G401 (cell line): ENCODE results near the gene SCN4A. TPM values are rescaled to one million over a fixed set of nuclear protein-coding genes. Genes with fewer than 3 reads are reported as not detected.

Experiments
- DNase-seq: peaks from one replicate; pipeline ENCODE4 v3.0.0-alpha.2; 2015; ENCODE audit warnings: low spot score
- in situ Hi-C: cut with HindIII; loops from 2 replicates; pipeline ENCODE4 v1.10.0; 2016; ENCODE audit warnings: low sequenced_read_pairs, mixed read lengths
- total RNA-seq: library from RNA; depleted of rRNA; stranded (reverse); fragments of >200 nt; shearing (Covaris generic); gene quantifications from 2 replicates; pipeline ENCODE4 v1.2.3, GENCODE V29; 2014

SCN4A gene
- total RNA-seq, 1 experiment from 2014 or later, result not detected

- in situ Hi-C loops, result no loop called here
- DNase-seq, result no peak
Measured at GRCh38 chr17:63942309-63942985, 30.3 kb downstream of the SCN4A start.

GRCh38 chr17:63941751-63942150 is 31.0 kb downstream of the SCN4A start:
- no peak for DNase-seq
- in situ Hi-C loops, result no loop called here

- no peak for DNase-seq
Measured at GRCh38 chr17:63941162-63941561, 31.6 kb downstream of the SCN4A start.

GRCh38 chr17:63940584-63940983 is 32.1 kb downstream of the SCN4A start:
- in situ Hi-C loops, result no loop called here
- no peak for DNase-seq

More at GRCh38 chr17:63941162-63941561, 31.6 kb downstream of the SCN4A start:
- in situ Hi-C loops, result no loop called here

- in situ Hi-C loops, result no loop called here
- DNase-seq, result no peak
Measured at GRCh38 chr17:63939884-63940283, 32.8 kb downstream of the SCN4A start.

GRCh38 chr17:63939401-63939800 is 33.3 kb downstream of the SCN4A start:
- DNase-seq, result no peak
- in situ Hi-C loops, result no loop called here

GRCh38 chr17:63937920-63938319 is 34.8 kb downstream of the SCN4A start:
- in situ Hi-C loops, result no loop called here

GRCh38 chr17:63937319-63937718 is 35.4 kb downstream of the SCN4A start:
- in situ Hi-C loops, result no loop called here
- no peak for DNase-seq

More at GRCh38 chr17:63937920-63938319, 34.8 kb downstream of the SCN4A start:
- DNase-seq, result no peak

GRCh38 chr17:63934183-63935112 is 38.3 kb downstream of the SCN4A start:
- no peak for DNase-seq
- in situ Hi-C loops, result no loop called here

GRCh38 chr17:63933598-63933997 is 39.1 kb downstream of the SCN4A start:
- in situ Hi-C loops, result no loop called here
- no peak for DNase-seq

GRCh38 chr17:63932721-63933120 is 40.0 kb downstream of the SCN4A start:
- in situ Hi-C loops, result no loop called here
- DNase-seq, result no peak

- in situ Hi-C loops, result no loop called here
Measured at GRCh38 chr17:63931981-63932561, 40.6 kb downstream of the SCN4A start, which contains the start of gene CD79B. Gene CD79B (minus strand): TSS chr17:63932331. CDS start chr17:63932261, 70 bp downstream.

GRCh38 chr17:63930951-63931575 is 41.7 kb downstream of the SCN4A start:
- DNase-seq, result no peak
- in situ Hi-C loops, result no loop called here

More at GRCh38 chr17:63931981-63932561, 40.6 kb downstream of the SCN4A start, which contains the start of gene CD79B:
- no peak for DNase-seq

- peak; percentile 60 for DNase-seq
- in situ Hi-C loops, result no loop called here
Measured at GRCh38 chr17:63929860-63930766, 42.6 kb downstream of the SCN4A start.

- DNase-seq, result no peak
- in situ Hi-C loops, result no loop called here
Measured at GRCh38 chr17:63928966-63929695, 43.6 kb downstream of the SCN4A start.

- in situ Hi-C loops, result no loop called here
- no peak for DNase-seq
Measured at GRCh38 chr17:63928172-63928666, 44.5 kb downstream of the SCN4A start.

- DNase-seq, result no peak
- in situ Hi-C loops, result no loop called here
Measured at GRCh38 chr17:63927464-63928171, 45.1 kb downstream of the SCN4A start.
